GM18526 (cell line): ENCODE results near the gene PRKCE.

ENCODE experiments used
- POLR2A ChIP-seq: IDR thresholded peaks from 3 replicates; pipeline ENCODE4 v1.6.1; 2011; ENCODE audit not compliant: insufficient read length; ENCODE audit errors: extremely low read depth

PRKCE gene

GRCh38 chr2:46000660-46001059 lies 349.2 kb downstream of the PRKCE start:
- TF ChIP-seq POLR2A = no peak

GRCh38 chr2:46001290-46001689 lies 349.8 kb downstream of the PRKCE start:
- TF ChIP-seq POLR2A = no peak

GRCh38 chr2:46001741-46002506 lies 350.4 kb downstream of the PRKCE start:
- no peak for TF ChIP-seq POLR2A

- TF ChIP-seq POLR2A = no peak
Observed at GRCh38 chr2:46002507-46002883, 351.0 kb downstream of the PRKCE start.

GRCh38 chr2:46002947-46003346 lies 351.5 kb downstream of the PRKCE start:
- TF ChIP-seq POLR2A = no peak

- no peak for TF ChIP-seq POLR2A
Observed at GRCh38 chr2:46003903-46004473, 352.5 kb downstream of the PRKCE start.

- no peak for TF ChIP-seq POLR2A
Observed at GRCh38 chr2:46006473-46007025, 355.1 kb downstream of the PRKCE start.

- TF ChIP-seq POLR2A = no peak
Observed at GRCh38 chr2:46007412-46007811, 355.9 kb downstream of the PRKCE start.

GRCh38 chr2:46008091-46008870 lies 356.8 kb downstream of the PRKCE start:
- no peak for TF ChIP-seq POLR2A

- TF ChIP-seq POLR2A = no peak
Observed at GRCh38 chr2:46009315-46009714, 357.8 kb downstream of the PRKCE start.

GRCh38 chr2:46009772-46010171 lies 358.3 kb downstream of the PRKCE start:
- TF ChIP-seq POLR2A = no peak

GRCh38 chr2:46010223-46010924 lies 358.9 kb downstream of the PRKCE start:
- no peak for TF ChIP-seq POLR2A

GRCh38 chr2:46010925-46011490 lies 359.5 kb downstream of the PRKCE start:
- TF ChIP-seq POLR2A = no peak

- TF ChIP-seq POLR2A = no peak
Observed at GRCh38 chr2:46012618-46013240, 361.3 kb downstream of the PRKCE start.

GRCh38 chr2:46013726-46014125 lies 362.3 kb downstream of the PRKCE start:
- no peak for TF ChIP-seq POLR2A
